Measurements from ENCODE around the gene NAPA. TPM values are rescaled to one million over a fixed set of nuclear protein-coding genes. Genes with fewer than 3 reads are reported as not detected.

Gene NAPA
- total RNA-seq, 6 donors from 2014 or later = 107 to 183 (median 152) TPM

GRCh38 chr19:47512183-47512947 lies 2.5 kb downstream of the NAPA start:
- DNase-seq (peak in 1 of 2 donors; percentile 83), ATAC-seq (ENCODE audit: low FRiP score in 2 of 2) (no peak)
- 27 to 33% methylated on average over 9 to 11 of the region's 11 CpGs for WGBS, 2 donors
- no peaks in the 10 kb centered on the region for H3K9me3 ChIP-seq
- peaks cover 65 to 72% (median 70%) of the 10 kb centered on the region in 4 donors for H3K4me1 ChIP-seq
- H3K27me3 ChIP-seq = no peaks in the 10 kb centered on the region
- peaks cover 0 to 7% (median 0%) of the 10 kb centered on the region in 4 donors for H3K36me3 ChIP-seq
- TF ChIP-seq POLR2A (IDR thresholded peaks at IDR 0.05) = no peak
- no peak for TF ChIP-seq CTCF (IDR thresholded peaks at IDR 0.05)
- TF ChIP-seq POLR2AphosphoS5 (IDR thresholded peaks at IDR 0.05) = peak in 1 of 2 donors; percentile 30
- peak overlapping the region; percentile 67 to 99 (median 98) for H3K27ac ChIP-seq
- peak overlapping the region in 3 of 4 donors; percentile 68 to 97 (median 81) for H3K4me3 ChIP-seq

GRCh38 chr19:47511681-47512080 lies 3.2 kb downstream of the NAPA start:
- TF ChIP-seq CTCF (IDR thresholded peaks at IDR 0.05) = no peak
- no peak for TF ChIP-seq POLR2AphosphoS5 (IDR thresholded peaks at IDR 0.05)
- no peak for TF ChIP-seq EP300 (IDR thresholded peaks at IDR 0.05)
- no peak for TF ChIP-seq POLR2A (IDR thresholded peaks at IDR 0.05)
- Histone ChIP-seq H3K4me3 (peak overlapping the region in 2 of 4 donors; percentile 68 to 81), H3K36me3 (peaks cover 0 to 11% (median under 1%) of the 10 kb centered on the region in 4 donors), H3K4me1 (peaks cover 72 to 79% (median 77%) of the 10 kb centered on the region in 4 donors), H3K9me3 (no peaks in the 10 kb centered on the region), H3K27me3 (no peaks in the 10 kb centered on the region), H3K27ac (peak overlapping the region; percentile 67 to 99 (median 98))
- DNase-seq (no peak), ATAC-seq (ENCODE audit: low FRiP score in 2 of 2) (no peak)
- 72 to 84% methylated on average over 6 to 7 of the region's 7 CpGs for WGBS, 2 donors

- DNase-seq (peak in 1 of 2 donors; percentile 65), ATAC-seq (ENCODE audit: low FRiP score in 2 of 2) (no peak)
- Histone ChIP-seq H3K4me3 (no peak overlapping the region), H3K9me3 (no peaks in the 10 kb centered on the region), H3K4me1 (peaks cover 75 to 84% (median 77%) of the 10 kb centered on the region in 4 donors), H3K27ac (peak overlapping the region in 3 of 4 donors; percentile 98 to 99 (median 99)), H3K27me3 (no peaks in the 10 kb centered on the region), H3K36me3 (peaks cover 0 to 16% (median 4%) of the 10 kb centered on the region in 4 donors)
- TF ChIP-seq POLR2AphosphoS5 (IDR thresholded peaks at IDR 0.05) (peak in 1 of 2 donors; percentile 17), EP300 (IDR thresholded peaks at IDR 0.05) (no peak)
- WGBS, 2 donors = 60 to 65% methylated on average over 6 of the region's 6 CpGs
Measured at GRCh38 chr19:47511128-47511517, 3.7 kb downstream of the NAPA start.

GRCh38 chr19:47510516-47511127 lies 4.2 kb downstream of the NAPA start:
- ATAC-seq (ENCODE audit: low FRiP score in 2 of 2) = no peak
- peaks cover 70 to 83% (median 72%) of the 10 kb centered on the region in 4 donors for H3K4me1 ChIP-seq
- WGBS, 2 donors = 51 to 79% methylated on average over 5 to 12 of the region's 12 CpGs
- no peaks in the 10 kb centered on the region for H3K9me3 ChIP-seq
- no peak for TF ChIP-seq POLR2A (IDR thresholded peaks at IDR 0.05)
- no peak for TF ChIP-seq CTCF (IDR thresholded peaks at IDR 0.05)
- TF ChIP-seq EP300 (IDR thresholded peaks at IDR 0.05) = no peak
- no peak for TF ChIP-seq POLR2AphosphoS5 (IDR thresholded peaks at IDR 0.05)
- peaks cover 0 to 18% (median 4%) of the 10 kb centered on the region in 4 donors for H3K36me3 ChIP-seq
- no peak for DNase-seq
- H3K4me3 ChIP-seq = no peak overlapping the region
- H3K27ac ChIP-seq = peak overlapping the region; percentile 36 to 99 (median 98)
- H3K27me3 ChIP-seq = no peaks in the 10 kb centered on the region

GRCh38 chr19:47509973-47510372 lies 4.9 kb downstream of the NAPA start:
- Histone ChIP-seq H3K9me3 (no peaks in the 10 kb centered on the region), H3K36me3 (peaks cover 0 to 24% (median 4%) of the 10 kb centered on the region in 4 donors), H3K4me1 (peaks cover 69 to 82% (median 72%) of the 10 kb centered on the region in 4 donors), H3K27ac (peak overlapping the region; percentile 36 to 99 (median 98)), H3K4me3 (no peak overlapping the region), H3K27me3 (no peaks in the 10 kb centered on the region)
- TF ChIP-seq POLR2AphosphoS5 (IDR thresholded peaks at IDR 0.05) (no peak), CTCF (IDR thresholded peaks at IDR 0.05) (no peak), EP300 (IDR thresholded peaks at IDR 0.05) (no peak), POLR2A (IDR thresholded peaks at IDR 0.05) (no peak)
- DNase-seq (no peak), ATAC-seq (ENCODE audit: low FRiP score in 2 of 2) (no peak)
- WGBS, 2 donors = 53 to 57% methylated on average over 5 to 8 of the region's 8 CpGs
